Measurements from ENCODE around the gene FLRT2.

FLRT2 gene

GRCh38 chr14:85531141-85531586, 1.2 kb downstream of the FLRT2 start:
- no peak for DNase-seq

- DNase-seq, result no peak
These were observed 1.8 kb downstream of the FLRT2 start for GRCh38 chr14:85531587-85532373.

GRCh38 chr14:85532374-85533022, 2.6 kb downstream of the FLRT2 start:
- no peak for DNase-seq

GRCh38 chr14:85533023-85533860, 3.3 kb downstream of the FLRT2 start:
- no peak for DNase-seq

GRCh38 chr14:85533861-85534291, 3.9 kb downstream of the FLRT2 start:
- DNase-seq, result no peak

GRCh38 chr14:85534458-85535293, 4.7 kb downstream of the FLRT2 start:
- DNase-seq, result no peak

GRCh38 chr14:85535321-85535720, 5.4 kb downstream of the FLRT2 start:
- DNase-seq, result no peak

GRCh38 chr14:85535991-85536832, 6.3 kb downstream of the FLRT2 start:
- no peak for DNase-seq

GRCh38 chr14:85536833-85537190, 6.9 kb downstream of the FLRT2 start:
- no peak for DNase-seq

- DNase-seq, result no peak
These were observed 7.6 kb downstream of the FLRT2 start for GRCh38 chr14:85537526-85537925.

- no peak for DNase-seq
These were observed 8.7 kb downstream of the FLRT2 start for GRCh38 chr14:85538636-85539035.

- no peak for DNase-seq
These were observed 9.6 kb downstream of the FLRT2 start for GRCh38 chr14:85539510-85539909.

GRCh38 chr14:85542623-85543022, 12.7 kb downstream of the FLRT2 start:
- no peak for DNase-seq

- DNase-seq, result no peak
These were observed 15.8 kb downstream of the FLRT2 start for GRCh38 chr14:85545738-85546137.

- no peak for DNase-seq
These were observed 16.4 kb downstream of the FLRT2 start for GRCh38 chr14:85546390-85546789.

GRCh38 chr14:85549697-85550096, 19.8 kb downstream of the FLRT2 start:
- DNase-seq, result no peak

GRCh38 chr14:85554106-85554505, 24.2 kb downstream of the FLRT2 start:
- no peak for DNase-seq

GRCh38 chr14:85556267-85556666, 26.3 kb downstream of the FLRT2 start:
- no peak for DNase-seq

GRCh38 chr14:85558505-85558904, 28.6 kb downstream of the FLRT2 start:
- no peak for DNase-seq

- DNase-seq, result no peak
These were observed 32.7 kb downstream of the FLRT2 start for GRCh38 chr14:85562630-85563029.

GRCh38 chr14:85564841-85565527, 35.0 kb downstream of the FLRT2 start:
- DNase-seq, result no peak

All from activated naive CD4-positive, alpha-beta T cell (primary cell).